Vagina (tissue), 2 donors: ENCODE data around the gene NEIL1.

Source experiments
- POLR2A ChIP-seq, 2 donors: fragments of 450-650 bp; IDR thresholded peaks; one replicate each; pipeline ENCODE4 v1.6.1; 2017; ENCODE audit warnings: antibody characterized with exemption in 2 of 2, mild to moderate bottlenecking in 2 of 2, moderate library complexity in 2 of 2
- POLR2AphosphoS5 ChIP-seq, 2 donors: sonication (generic); formaldehyde crosslinking; IDR thresholded peaks; one replicate each; pipeline ENCODE4 v1.9.0; 2017; ENCODE audit warnings: antibody characterized with exemption in 2 of 2, mild to moderate bottlenecking in 2 of 2, low read depth in 1 of 2; ENCODE audit not compliant: insufficient read depth in 1 of 2
- TF ChIP-seq, protein P1 (sequence below), 3 experiments: fragments of 450-650 bp in 2 of 3; fragments of 200-600 bp in 1 of 3; sonication (generic) in 1 of 3; IDR thresholded peaks; one replicate each; pipeline ENCODE4 v1.5.1; 2017 to 2019; ENCODE audit warnings: antibody characterized with exemption in 3 of 3, mild to moderate bottlenecking in 2 of 3, moderate library complexity in 2 of 3

- no peak for TF ChIP-seq POLR2A (IDR thresholded peaks at IDR 0.05)
- TF ChIP-seq, protein P1, sequence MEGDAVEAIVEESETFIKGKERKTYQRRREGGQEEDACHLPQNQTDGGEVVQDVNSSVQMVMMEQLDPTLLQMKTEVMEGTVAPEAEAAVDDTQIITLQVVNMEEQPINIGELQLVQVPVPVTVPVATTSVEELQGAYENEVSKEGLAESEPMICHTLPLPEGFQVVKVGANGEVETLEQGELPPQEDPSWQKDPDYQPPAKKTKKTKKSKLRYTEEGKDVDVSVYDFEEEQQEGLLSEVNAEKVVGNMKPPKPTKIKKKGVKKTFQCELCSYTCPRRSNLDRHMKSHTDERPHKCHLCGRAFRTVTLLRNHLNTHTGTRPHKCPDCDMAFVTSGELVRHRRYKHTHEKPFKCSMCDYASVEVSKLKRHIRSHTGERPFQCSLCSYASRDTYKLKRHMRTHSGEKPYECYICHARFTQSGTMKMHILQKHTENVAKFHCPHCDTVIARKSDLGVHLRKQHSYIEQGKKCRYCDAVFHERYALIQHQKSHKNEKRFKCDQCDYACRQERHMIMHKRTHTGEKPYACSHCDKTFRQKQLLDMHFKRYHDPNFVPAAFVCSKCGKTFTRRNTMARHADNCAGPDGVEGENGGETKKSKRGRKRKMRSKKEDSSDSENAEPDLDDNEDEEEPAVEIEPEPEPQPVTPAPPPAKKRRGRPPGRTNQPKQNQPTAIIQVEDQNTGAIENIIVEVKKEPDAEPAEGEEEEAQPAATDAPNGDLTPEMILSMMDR (IDR thresholded peaks at IDR 0.05) = no peak
- no peak for TF ChIP-seq POLR2AphosphoS5 (IDR thresholded peaks at IDR 0.05; ENCODE audit: insufficient read depth in 1 of 2, low read depth in 1 of 2)
Observed at GRCh38 chr15:75352186-75353080, 5.6 kb downstream of the NEIL1 start.
